ENCODE measurements around the gene PDE7B. TPM values are rescaled to one million over a fixed set of nuclear protein-coding genes. Genes with fewer than 3 reads are reported as not detected.

PDE7B gene
- total and polyA plus RNA-seq, 9 of the 15 experiments (the other 6 are each of a cell fraction or from before 2014, with no cell fraction given) = 0.01 TPM; not detected in 8

GRCh38 chr6:135906972-135907465, 55.5 kb downstream of the PDE7B start (continued):
- TF ChIP-seq, protein P1, sequence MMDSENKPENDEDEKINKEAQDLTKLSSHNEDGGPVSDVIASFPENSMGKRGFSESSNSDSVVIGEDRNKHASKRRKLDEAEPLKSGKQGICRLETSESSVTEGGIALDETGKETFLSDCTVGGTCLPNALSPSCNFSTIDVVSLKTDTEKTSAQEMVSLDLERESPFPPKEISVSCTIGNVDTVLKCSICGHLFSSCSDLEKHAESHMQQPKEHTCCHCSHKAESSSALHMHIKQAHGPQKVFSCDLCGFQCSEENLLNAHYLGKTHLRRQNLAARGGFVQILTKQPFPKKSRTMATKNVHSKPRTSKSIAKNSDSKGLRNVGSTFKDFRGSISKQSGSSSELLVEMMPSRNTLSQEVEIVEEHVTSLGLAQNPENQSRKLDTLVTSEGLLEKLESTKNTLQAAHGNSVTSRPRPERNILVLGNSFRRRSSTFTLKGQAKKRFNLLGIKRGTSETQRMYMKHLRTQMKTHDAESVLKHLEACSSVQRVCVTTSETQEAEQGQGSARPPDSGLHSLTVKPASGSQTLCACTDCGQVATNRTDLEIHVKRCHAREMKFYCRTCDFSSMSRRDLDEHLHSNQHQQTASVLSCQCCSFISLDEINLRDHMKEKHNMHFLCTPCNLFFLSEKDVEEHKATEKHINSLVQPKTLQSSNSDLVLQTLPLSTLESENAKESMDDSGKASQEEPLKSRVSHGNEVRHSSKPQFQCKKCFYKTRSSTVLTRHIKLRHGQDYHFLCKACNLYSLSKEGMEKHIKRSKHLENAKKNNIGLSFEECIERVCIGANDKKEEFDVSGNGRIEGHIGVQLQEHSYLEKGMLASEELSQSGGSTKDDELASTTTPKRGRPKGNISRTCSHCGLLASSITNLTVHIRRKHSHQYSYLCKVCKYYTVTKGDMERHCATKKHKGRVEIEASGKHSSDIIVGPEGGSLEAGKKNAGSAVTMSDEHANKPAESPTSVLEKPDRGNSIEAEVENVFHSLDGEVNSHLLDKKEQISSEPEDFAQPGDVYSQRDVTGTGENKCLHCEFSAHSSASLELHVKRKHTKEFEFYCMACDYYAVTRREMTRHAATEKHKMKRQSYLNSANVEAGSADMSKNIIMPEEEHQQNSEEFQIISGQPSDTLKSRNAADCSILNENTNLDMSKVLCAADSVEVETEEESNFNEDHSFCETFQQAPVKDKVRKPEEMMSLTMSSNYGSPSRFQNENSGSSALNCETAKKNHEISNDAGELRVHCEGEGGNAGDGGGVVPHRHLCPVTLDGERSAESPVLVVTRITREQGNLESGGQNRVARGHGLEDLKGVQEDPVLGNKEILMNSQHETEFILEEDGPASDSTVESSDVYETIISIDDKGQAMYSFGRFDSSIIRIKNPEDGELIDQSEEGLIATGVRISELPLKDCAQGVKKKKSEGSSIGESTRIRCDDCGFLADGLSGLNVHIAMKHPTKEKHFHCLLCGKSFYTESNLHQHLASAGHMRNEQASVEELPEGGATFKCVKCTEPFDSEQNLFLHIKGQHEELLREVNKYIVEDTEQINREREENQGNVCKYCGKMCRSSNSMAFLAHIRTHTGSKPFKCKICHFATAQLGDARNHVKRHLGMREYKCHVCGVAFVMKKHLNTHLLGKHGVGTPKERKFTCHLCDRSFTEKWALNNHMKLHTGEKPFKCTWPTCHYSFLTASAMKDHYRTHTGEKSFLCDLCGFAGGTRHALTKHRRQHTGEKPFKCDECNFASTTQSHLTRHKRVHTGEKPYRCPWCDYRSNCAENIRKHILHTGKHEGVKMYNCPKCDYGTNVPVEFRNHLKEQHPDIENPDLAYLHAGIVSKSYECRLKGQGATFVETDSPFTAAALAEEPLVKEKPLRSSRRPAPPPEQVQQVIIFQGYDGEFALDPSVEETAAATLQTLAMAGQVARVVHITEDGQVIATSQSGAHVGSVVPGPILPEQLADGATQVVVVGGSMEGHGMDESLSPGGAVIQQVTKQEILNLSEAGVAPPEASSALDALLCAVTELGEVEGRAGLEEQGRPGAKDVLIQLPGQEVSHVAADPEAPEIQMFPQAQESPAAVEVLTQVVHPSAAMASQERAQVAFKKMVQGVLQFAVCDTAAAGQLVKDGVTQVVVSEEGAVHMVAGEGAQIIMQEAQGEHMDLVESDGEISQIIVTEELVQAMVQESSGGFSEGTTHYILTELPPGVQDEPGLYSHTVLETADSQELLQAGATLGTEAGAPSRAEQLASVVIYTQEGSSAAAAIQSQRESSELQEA (IDR thresholded peaks at IDR 0.05; ENCODE audit: low read depth) = no peak
- no peak for TF ChIP-seq KAT2B (IDR thresholded peaks at IDR 0.05; ENCODE audit: low read depth, low read length)
- no peak for TF ChIP-seq MECOM (CRISPR knock-in tag; IDR thresholded peaks at IDR 0.05)
